MCF 10A (cell line): ENCODE measurements around the gene MTMR4. TPM values are rescaled to one million over a fixed set of nuclear protein-coding genes. Genes with fewer than 3 reads are reported as not detected.

Source experiments
- BruUV-seq: library from RNA; stranded (reverse); fragments of 400-500 nt; replicated peaks from 2 replicates; lab custom pipeline; 2021; lab: Mats Ljungman, UMichigan
- CTCF ChIA-PET: fragments of 300-600 bp; sonication (Branson Sonifier 250); formaldehyde crosslinking; extraction: SDS; loops from one replicate; lab custom pipeline; 2021; ENCODE audit warnings: antibody characterized with exemption, inconsistent platforms; lab: Yijun Ruan, JAX
- POLR2A ChIA-PET: fragments of 300-600, 350-650 bp; sonication (Branson Sonifier 250); formaldehyde crosslinking; extraction: SDS; loops from one replicate; lab custom pipeline; 2020; ENCODE audit warnings: antibody characterized with exemption, inconsistent platforms; lab: Yijun Ruan, JAX
- DNase-seq: peaks from one replicate; pipeline ENCODE4 v3.0.0-alpha.2; 2018; ENCODE audit not compliant: unreplicated experiment
- H3K27ac Mint-ChIP-seq: one replicate; pipeline ENCODE4 v1.8.0; 2022; ENCODE audit warnings: mild to moderate bottlenecking, low read depth, mixed read lengths; ENCODE audit not compliant: unreplicated experiment
- H3K27me3 Mint-ChIP-seq: one replicate; pipeline ENCODE4 v1.8.0; 2022; ENCODE audit warnings: mixed read lengths; ENCODE audit not compliant: insufficient read depth, unreplicated experiment
- H3K36me3 Mint-ChIP-seq: one replicate; pipeline ENCODE4 v1.8.0; 2022; ENCODE audit warnings: mild to moderate bottlenecking, moderate library complexity, mixed read lengths; ENCODE audit not compliant: insufficient read depth, unreplicated experiment
- H3K4me1 Mint-ChIP-seq: one replicate; pipeline ENCODE4 v1.8.0; 2022; ENCODE audit warnings: mixed read lengths; ENCODE audit not compliant: insufficient read depth, unreplicated experiment
- H3K4me3 Mint-ChIP-seq: one replicate; pipeline ENCODE4 v1.8.0; 2022; ENCODE audit warnings: mild to moderate bottlenecking, moderate library complexity, mixed read lengths; ENCODE audit not compliant: unreplicated experiment
- H3K9me3 Mint-ChIP-seq: one replicate; pipeline ENCODE4 v1.8.0; 2022; ENCODE audit warnings: mixed read lengths; ENCODE audit not compliant: unreplicated experiment
- intact Hi-C: fragments of 100-400 bp; cut with micrococcal nuclease; formaldehyde crosslinking; loops from 2 replicates; pipeline ENCODE4 v1.14.1; 2022
- total RNA-seq: library from RNA; stranded (reverse); gene quantifications from 2 replicates; pipeline ENCODE4 v1.2.3, GENCODE V29; 2022
- TF ChIP-seq, protein P1 (sequence below): fragments of 200-600 bp; IDR thresholded peaks from one replicate; pipeline ENCODE4 v1.8.0; 2022; ENCODE audit warnings: antibody characterized with exemption, mild to moderate bottlenecking; ENCODE audit not compliant: unreplicated experiment

Gene MTMR4
- total RNA-seq, 1 experiment from 2014 or later: 38.1 TPM

GRCh38 chr17:58476812-58477211 lies 37.6 kb downstream of the MTMR4 start:
- Mint-ChIP-seq H3K4me3 (no peak overlapping the region), H3K36me3 (no peaks in the 10 kb centered on the region), H3K9me3 (no peaks in the 10 kb centered on the region), H3K27ac (no peak overlapping the region), H3K27me3 (peaks cover 52% of the 10 kb centered on the region), H3K4me1 (no peaks in the 10 kb centered on the region)
- POLR2A ChIA-PET: no interaction called here
- intact Hi-C loops: no loop called here
- DNase-seq: no peak
- TF ChIP-seq, protein P1, sequence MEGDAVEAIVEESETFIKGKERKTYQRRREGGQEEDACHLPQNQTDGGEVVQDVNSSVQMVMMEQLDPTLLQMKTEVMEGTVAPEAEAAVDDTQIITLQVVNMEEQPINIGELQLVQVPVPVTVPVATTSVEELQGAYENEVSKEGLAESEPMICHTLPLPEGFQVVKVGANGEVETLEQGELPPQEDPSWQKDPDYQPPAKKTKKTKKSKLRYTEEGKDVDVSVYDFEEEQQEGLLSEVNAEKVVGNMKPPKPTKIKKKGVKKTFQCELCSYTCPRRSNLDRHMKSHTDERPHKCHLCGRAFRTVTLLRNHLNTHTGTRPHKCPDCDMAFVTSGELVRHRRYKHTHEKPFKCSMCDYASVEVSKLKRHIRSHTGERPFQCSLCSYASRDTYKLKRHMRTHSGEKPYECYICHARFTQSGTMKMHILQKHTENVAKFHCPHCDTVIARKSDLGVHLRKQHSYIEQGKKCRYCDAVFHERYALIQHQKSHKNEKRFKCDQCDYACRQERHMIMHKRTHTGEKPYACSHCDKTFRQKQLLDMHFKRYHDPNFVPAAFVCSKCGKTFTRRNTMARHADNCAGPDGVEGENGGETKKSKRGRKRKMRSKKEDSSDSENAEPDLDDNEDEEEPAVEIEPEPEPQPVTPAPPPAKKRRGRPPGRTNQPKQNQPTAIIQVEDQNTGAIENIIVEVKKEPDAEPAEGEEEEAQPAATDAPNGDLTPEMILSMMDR: no peak
- BruUV-seq: no TSS peak
- CTCF ChIA-PET: interaction anchor here (0.6 kb wide), 1 partner anchor 703 kb away, joined by 5 read pairs; no protein-coding TSS in a partner anchor

GRCh38 chr17:58475985-58476384 lies 38.5 kb downstream of the MTMR4 start:
- no peaks in the 10 kb centered on the region for H3K4me1 Mint-ChIP-seq
- intact Hi-C loops: no loop called here
- no peaks in the 10 kb centered on the region for H3K9me3 Mint-ChIP-seq
- DNase-seq: no peak
- POLR2A ChIA-PET: interaction anchor here (0.7 kb wide), 1 partner anchor 41 kb away, joined by 3 read pairs; no protein-coding TSS in a partner anchor
- no peaks in the 10 kb centered on the region for H3K36me3 Mint-ChIP-seq
- H3K27me3 Mint-ChIP-seq: peaks cover 45% of the 10 kb centered on the region
- CTCF ChIA-PET: interaction anchor here (0.5 kb wide), 1 partner anchor 426 kb away, joined by 3 read pairs; no protein-coding TSS in a partner anchor
- no TSS peak for BruUV-seq
- TF ChIP-seq, protein P1: no peak
- no peak overlapping the region for H3K4me3 Mint-ChIP-seq
- no peak overlapping the region for H3K27ac Mint-ChIP-seq

DNA sequence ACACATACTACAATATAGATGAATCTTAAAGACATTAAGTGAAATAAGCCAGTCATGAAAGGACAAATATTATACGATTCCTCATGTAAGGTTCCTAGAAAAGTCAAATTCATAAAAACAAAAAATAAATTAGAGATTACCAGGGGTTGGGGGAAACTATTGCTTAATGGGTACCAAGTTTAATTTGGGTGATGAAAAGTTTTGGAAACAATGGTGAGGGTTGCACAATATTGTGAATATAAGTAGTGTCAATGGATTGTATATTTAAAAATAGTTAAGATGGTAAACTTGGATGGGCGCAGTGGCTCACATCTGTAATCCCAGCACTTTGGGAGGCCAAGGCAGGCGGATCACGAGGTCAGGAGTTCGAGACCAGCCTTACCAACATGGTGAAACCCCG lies 44.1 kb downstream of the MTMR4 start:
- intact Hi-C loops: no loop called here
- H3K27me3 Mint-ChIP-seq: peaks cover 44% of the 10 kb centered on the region
- ChIA-PET CTCF (no interaction called here), POLR2A (no interaction called here)
- TF ChIP-seq, protein P1: no peak
- no peak overlapping the region for H3K4me3 Mint-ChIP-seq
- no TSS peak for BruUV-seq
- H3K4me1 Mint-ChIP-seq: no peaks in the 10 kb centered on the region
- H3K27ac Mint-ChIP-seq: no peak overlapping the region
- no peaks in the 10 kb centered on the region for H3K36me3 Mint-ChIP-seq
- DNase-seq: no peak
- H3K9me3 Mint-ChIP-seq: no peaks in the 10 kb centered on the region

DNA sequence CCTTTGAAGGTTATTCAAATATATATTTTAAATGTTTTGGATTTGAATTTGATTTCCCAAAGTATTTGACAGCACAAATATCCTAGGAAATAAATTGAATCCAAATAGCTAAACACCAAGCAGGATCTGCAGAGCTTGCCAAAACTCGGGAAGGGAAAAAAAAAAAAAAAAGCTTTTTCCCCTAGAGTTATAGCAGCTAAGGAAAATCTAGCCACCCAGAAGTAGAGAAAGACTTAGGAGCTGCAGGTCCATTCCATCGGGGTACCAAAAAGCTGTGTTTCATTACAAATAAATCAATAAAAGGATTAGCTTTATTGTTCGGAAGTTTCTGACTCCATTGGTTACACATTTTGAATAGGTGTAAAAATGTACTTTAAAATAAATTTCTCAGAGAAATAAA lies 45.5 kb downstream of the MTMR4 start:
- H3K9me3 Mint-ChIP-seq: no peaks in the 10 kb centered on the region
- H3K27ac Mint-ChIP-seq: no peak overlapping the region
- BruUV-seq: no TSS peak
- H3K27me3 Mint-ChIP-seq: peaks cover 54% of the 10 kb centered on the region
- TF ChIP-seq, protein P1: no peak
- no peak overlapping the region for H3K4me3 Mint-ChIP-seq
- intact Hi-C loops: no loop called here
- no peaks in the 10 kb centered on the region for H3K4me1 Mint-ChIP-seq
- DNase-seq: no peak
- ChIA-PET POLR2A (no interaction called here), CTCF (interaction anchor here (0.6 to 1.1 kb wide), 3 partner anchors 24 to 222 kb away, joined by 3 to 4 read pairs (median 3); no protein-coding TSS in a partner anchor)
- no peaks in the 10 kb centered on the region for H3K36me3 Mint-ChIP-seq
